HepG2 (cell line): ENCODE data around the gene GNB3.

ENCODE experiments used
- ARID3A ChIP-seq: IDR thresholded peaks from 2 replicates; pipeline ENCODE4 v1.6.1; 2012; ENCODE audit warnings: low read depth, low read length, improper control_type of control experiment
- CBX1 ChIP-seq: IDR thresholded peaks from one replicate; pipeline ENCODE4 v1.6.1; 2016; ENCODE audit warnings: antibody characterized with exemption, low read depth
- CTCF ChIP-seq: sonication (generic); formaldehyde crosslinking; IDR thresholded peaks from 2 replicates; pipeline ENCODE4 v1.5.0; 2020; ENCODE audit warnings: mild to moderate bottlenecking, missing genetic modification reagents, moderate library complexity
- ETV6 ChIP-seq: sonication (generic); formaldehyde crosslinking; conservative IDR thresholded peaks from 2 replicates; pipeline ENCODE4 v1.4.0; 2020; ENCODE audit warnings: missing genetic modification reagents
- GABPA ChIP-seq, 2 experiments: IDR thresholded peaks; 2 replicates each; pipeline ENCODE4 v1.6.1; 2011 to 2016; ENCODE audit warnings: low read depth in 2 of 2, low read length in 1 of 2, missing biosample characterization in 1 of 2, missing genetic modification characterization in 1 of 2
- GABPB1 ChIP-seq: IDR thresholded peaks from 2 replicates; pipeline ENCODE4 v1.6.1; 2016; ENCODE audit warnings: mild to moderate bottlenecking, missing genetic modification reagents, moderate library complexity, missing compliant biosample characterization
- HIVEP1 ChIP-seq: sonication (generic); formaldehyde crosslinking; IDR thresholded peaks from 2 replicates; pipeline ENCODE4 v1.4.0; 2020; ENCODE audit warnings: mild to moderate bottlenecking, missing genetic modification reagents
- PHF20 ChIP-seq: sonication (generic); formaldehyde crosslinking; IDR thresholded peaks from 2 replicates; pipeline ENCODE4 v1.5.0; 2020; ENCODE audit warnings: mild to moderate bottlenecking, missing genetic modification reagents
- STAT6 ChIP-seq: sonication (generic); formaldehyde crosslinking; IDR thresholded peaks from 2 replicates; pipeline ENCODE4 v1.4.0; 2020; ENCODE audit warnings: missing genetic modification reagents, mild to moderate bottlenecking, borderline replicate concordance
- ZNF274 ChIP-seq: sonication (generic); formaldehyde crosslinking; IDR thresholded peaks from 2 replicates; pipeline ENCODE4 v1.5.1; 2020; ENCODE audit warnings: mild to moderate bottlenecking, missing genetic modification reagents

GRCh38 chr12:6854036-6854435 lies 13.3 kb downstream of the GNB3 start:
- no peak for TF ChIP-seq CTCF
- no peak for TF ChIP-seq GABPB1 (CRISPR knock-in tag)
- TF ChIP-seq CBX1, result no peak
- TF ChIP-seq GABPA (IDR thresholded peaks at IDR 0.05; ENCODE audit: low read depth, low read length), result no peak
- TF ChIP-seq GABPA (CRISPR knock-in tag; IDR thresholded peaks at IDR 0.05; ENCODE audit: low read depth), result no peak
- TF ChIP-seq ARID3A, result no peak
- TF ChIP-seq HIVEP1 (CRISPR knock-in tag), result no peak
- no peak for TF ChIP-seq STAT6 (CRISPR knock-in tag)
- no peak for TF ChIP-seq PHF20
- TF ChIP-seq ZNF274 (CRISPR knock-in tag), result no peak
- TF ChIP-seq ETV6, result no peak
